B cell (primary cell): ENCODE data around the gene UACA. TPM values are rescaled to one million over a fixed set of nuclear protein-coding genes. Genes with fewer than 3 reads are reported as not detected.

Experiments used
- ATAC-seq: fragments of 200-7000 bp; cut with Tn5 transposase; one replicate; pipeline ENCODE4 v1.10.0; 2021; ENCODE audit warnings: low read depth, mild to moderate bottlenecking, moderate number of reproducible peaks, moderate library complexity
- CTCF ChIA-PET: fragments of 350-600 bp; sonication (Branson Sonifier 250); formaldehyde crosslinking; loops from one replicate; lab custom pipeline; 2021; ENCODE audit warnings: antibody characterized with exemption, inconsistent platforms; lab: Charles Lee
- POLR2A ChIA-PET: fragments of 350-600 bp; sonication (Branson Sonifier 250); formaldehyde crosslinking; loops from one replicate; lab custom pipeline; 2021; ENCODE audit warnings: antibody characterized with exemption; lab: Charles Lee
- DNase-seq: peaks from one replicate; pipeline ENCODE4 v3.0.0; 2013
- H2AFZ ChIP-seq: 2 replicates; pipeline ENCODE4 v1.6.1; 2012; ENCODE audit warnings: mild to moderate bottlenecking, low read depth, low read length; ENCODE audit not compliant: insufficient read depth, poor library complexity, severe bottlenecking
- H3K27ac ChIP-seq, 2 donors: 1 replicate in 1 of 2; 2 replicates in 1 of 2; pipeline ENCODE4 v1.5.1; 2012 to 2013; ENCODE audit warnings: low read length in 2 of 2, mild to moderate bottlenecking in 2 of 2, moderate library complexity in 1 of 2
- H3K27me3 ChIP-seq, 4 experiments: fragments of 200-600 bp in 1 of 4; sonication (generic) in 1 of 4; replicated peaks in 1 of 4; 1 replicate in 2 of 4; 2 replicates in 2 of 4; pipeline versions ENCODE4 v1.6.1 to v1.7.0; 2013 to 2016; ENCODE audit warnings: low read length in 3 of 4, mild to moderate bottlenecking in 2 of 4, mixed read lengths in 1 of 4, moderate library complexity in 1 of 4; ENCODE audit not compliant: insufficient read depth in 4 of 4, control insufficient read depth in 3 of 4; ENCODE audit errors: control extremely low read depth in 1 of 4
- H3K36me3 ChIP-seq, 2 experiments: replicated peaks in 1 of 2; 1 replicate in 1 of 2; 2 replicates in 1 of 2; pipeline versions ENCODE4 v1.6.1 to v1.7.1; 2013; ENCODE audit warnings: low read length in 1 of 2; ENCODE audit not compliant: insufficient read depth in 2 of 2, control insufficient read depth in 1 of 2; ENCODE audit errors: control extremely low read depth in 1 of 2, extremely low read depth in 1 of 2
- H3K4me1 ChIP-seq, 2 donors: fragments of 200-600 bp in 1 of 2; sonication (generic) in 1 of 2; 1 replicate in 1 of 2; 2 replicates in 1 of 2; pipeline versions ENCODE4 v1.5.1 to v1.6.1; 2013 to 2017; ENCODE audit warnings: low read length in 2 of 2; ENCODE audit not compliant: control insufficient read depth in 2 of 2, insufficient read depth in 2 of 2
- H3K4me2 ChIP-seq: replicated peaks from 2 replicates; pipeline ENCODE3; 2012; ENCODE audit warnings: mild to moderate bottlenecking, low read depth, low read length; ENCODE audit not compliant: poor library complexity, severe bottlenecking
- H3K4me3 ChIP-seq, 5 experiments: fragments of 200-600 bp in 1 of 5; sonication (generic) in 1 of 5; 1 replicate in 3 of 5; 2 replicates in 2 of 5; pipeline versions ENCODE4 v1.5.1 to v1.7.0; 2011 to 2016; ENCODE audit warnings: low read length in 4 of 5, mild to moderate bottlenecking in 4 of 5, low read depth in 2 of 5, control low read depth in 1 of 5, moderate library complexity in 1 of 5; ENCODE audit not compliant: insufficient read depth in 1 of 5; ENCODE audit errors: control extremely low read depth in 1 of 5, extremely low read depth in 1 of 5
- H3K79me2 ChIP-seq: fragments of 200-600 bp; sonication (generic); one replicate; pipeline ENCODE4 v1.6.0; 2016; ENCODE audit warnings: low read length; ENCODE audit not compliant: control insufficient read depth, insufficient read depth
- H3K9ac ChIP-seq: fragments of 200-600 bp; sonication (generic); 2 replicates; pipeline ENCODE4 v1.6.1; 2017; ENCODE audit warnings: mild to moderate bottlenecking, low read length, moderate library complexity
- H3K9me3 ChIP-seq, 3 donors: one replicate each; pipeline versions ENCODE4 v1.6.1 to v1.7.1; 2013; ENCODE audit warnings: low read length in 2 of 3; ENCODE audit not compliant: control insufficient read depth in 2 of 3, insufficient read depth in 1 of 3; ENCODE audit errors: control extremely low read depth in 1 of 3
- H4K20me1 ChIP-seq: 2 replicates; pipeline ENCODE4 v1.6.0; 2012; ENCODE audit warnings: mild to moderate bottlenecking, low read length; ENCODE audit not compliant: insufficient read depth, control insufficient read depth, poor library complexity, severe bottlenecking
- H3K27ac Mint-ChIP-seq: one replicate; pipeline ENCODE4 v1.8.0; 2021; ENCODE audit warnings: mixed read lengths
- H3K27me3 Mint-ChIP-seq: one replicate; pipeline ENCODE4 v1.8.0; 2021; ENCODE audit warnings: mixed read lengths
- H3K4me1 Mint-ChIP-seq: one replicate; pipeline ENCODE4 v1.8.0; 2021; ENCODE audit warnings: mixed read lengths
- H3K4me3 Mint-ChIP-seq: one replicate; pipeline ENCODE4 v1.8.0; 2021; ENCODE audit warnings: mixed read lengths
- H3K9me3 Mint-ChIP-seq: one replicate; pipeline ENCODE4 v1.8.0; 2022; ENCODE audit warnings: mixed read lengths; ENCODE audit not compliant: insufficient read depth
- EZH2 ChIP-seq: IDR thresholded peaks from 2 replicates; pipeline ENCODE4 v1.6.1; 2012; ENCODE audit warnings: borderline replicate concordance, low read depth, mild to moderate bottlenecking, moderate library complexity, low read length; ENCODE audit not compliant: insufficient read depth, poor library complexity, severe bottlenecking
- WGBS: methylation state at CpG from one replicate; pipeline ENCODE4 v1.1.5; 2013; ENCODE audit warnings: missing lambda C conversion rate; ENCODE audit not compliant: insufficient coverage; 5-methylcytosine and 5-hydroxymethylcytosine counted together
- intact Hi-C: fragments of 100-400 bp; cut with micrococcal nuclease; formaldehyde crosslinking; loops from one replicate; pipeline ENCODE4 v1.10.0; 2022
- polyA plus RNA-seq: library from polyadenylated mRNA; depleted of rRNA; stranded (reverse); fragments of >200 nt; gene quantifications from 2 replicates; pipeline ENCODE4 v1.2.3, GENCODE V29; 2012
- total RNA-seq, 2 donors: library from RNA; stranded (reverse); fragments of 120-200 nt in 1 of 2; gene quantifications; 1 replicate in 1 of 2; 2 replicates in 1 of 2; pipeline versions ENCODE4 v1.2.3 to v1.2.4, GENCODE V29; 2013 to 2022
- TF ChIP-seq, protein P1 (sequence below): fragments of 200-600 bp; IDR thresholded peaks from one replicate; pipeline ENCODE4 v1.8.0; 2022; ENCODE audit warnings: antibody characterized with exemption, mild to moderate bottlenecking

The UACA gene
- total and polyA plus RNA-seq, 2 donors (not counting 1 experiment from before 2014, with no cell fraction given), result 2.7 to 3.3 TPM

GRCh38 chr15:70812827-70813364 lies 49.5 kb upstream of the UACA start:
- Histone ChIP-seq H3K9ac (no peak overlapping the region), H3K4me3 (no peak overlapping the region), H3K27ac (no peak overlapping the region), H3K79me2 (no peaks in the 10 kb centered on the region), H3K9me3 (no peaks in the 10 kb centered on the region), H3K4me1 (peaks cover 0 to 3% of the 10 kb centered on the region in 2 donors), H4K20me1 (no peaks in the 10 kb centered on the region), H3K4me2 (no peak overlapping the region), H3K36me3 (no peaks in the 10 kb centered on the region), H3K27me3 (peaks cover 0 to 4% (median 2%) of the 10 kb centered on the region in 4 experiments), H2AFZ (no peak overlapping the region)
- ATAC-seq (no peak), DNase-seq (no peak)
- 100% methylated on average over 2 of the region's 4 CpGs for WGBS
- intact Hi-C loops, result loop anchor here (5.0 kb wide), 1 partner anchor 136 kb away; no protein-coding TSS in a partner anchor
- CTCF ChIA-PET, result interaction anchor here (0.6 to 5.0 kb wide), 8 partner anchors 13 to 1754 kb away, joined by 3 to 58 read pairs (median 4); no protein-coding TSS in a partner anchor
- H3K4me3 Mint-ChIP-seq, result no peak overlapping the region
- no peaks in the 10 kb centered on the region for H3K9me3 Mint-ChIP-seq
- POLR2A ChIA-PET, result no interaction called here
- peaks cover 8% of the 10 kb centered on the region for H3K27me3 Mint-ChIP-seq
- no peak overlapping the region for H3K27ac Mint-ChIP-seq
- no peak for TF ChIP-seq EZH2
- TF ChIP-seq, protein P1, sequence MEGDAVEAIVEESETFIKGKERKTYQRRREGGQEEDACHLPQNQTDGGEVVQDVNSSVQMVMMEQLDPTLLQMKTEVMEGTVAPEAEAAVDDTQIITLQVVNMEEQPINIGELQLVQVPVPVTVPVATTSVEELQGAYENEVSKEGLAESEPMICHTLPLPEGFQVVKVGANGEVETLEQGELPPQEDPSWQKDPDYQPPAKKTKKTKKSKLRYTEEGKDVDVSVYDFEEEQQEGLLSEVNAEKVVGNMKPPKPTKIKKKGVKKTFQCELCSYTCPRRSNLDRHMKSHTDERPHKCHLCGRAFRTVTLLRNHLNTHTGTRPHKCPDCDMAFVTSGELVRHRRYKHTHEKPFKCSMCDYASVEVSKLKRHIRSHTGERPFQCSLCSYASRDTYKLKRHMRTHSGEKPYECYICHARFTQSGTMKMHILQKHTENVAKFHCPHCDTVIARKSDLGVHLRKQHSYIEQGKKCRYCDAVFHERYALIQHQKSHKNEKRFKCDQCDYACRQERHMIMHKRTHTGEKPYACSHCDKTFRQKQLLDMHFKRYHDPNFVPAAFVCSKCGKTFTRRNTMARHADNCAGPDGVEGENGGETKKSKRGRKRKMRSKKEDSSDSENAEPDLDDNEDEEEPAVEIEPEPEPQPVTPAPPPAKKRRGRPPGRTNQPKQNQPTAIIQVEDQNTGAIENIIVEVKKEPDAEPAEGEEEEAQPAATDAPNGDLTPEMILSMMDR, result no peak
- peaks cover 3% of the 10 kb centered on the region for H3K4me1 Mint-ChIP-seq

GRCh38 chr15:70810916-70811578 lies 47.7 kb upstream of the UACA start:
- Histone ChIP-seq H3K36me3 (no peaks in the 10 kb centered on the region), H2AFZ (no peak overlapping the region), H3K9me3 (no peaks in the 10 kb centered on the region), H4K20me1 (no peaks in the 10 kb centered on the region), H3K27me3 (peaks cover 0 to 4% (median 2%) of the 10 kb centered on the region in 4 experiments), H3K9ac (no peak overlapping the region), H3K79me2 (no peaks in the 10 kb centered on the region), H3K27ac (no peak overlapping the region), H3K4me1 (peaks cover 0 to 7% of the 10 kb centered on the region in 2 donors), H3K4me2 (no peak overlapping the region), H3K4me3 (no peak overlapping the region)
- Mint-ChIP-seq H3K4me3 (no peak overlapping the region), H3K4me1 (peaks cover 12% of the 10 kb centered on the region), H3K9me3 (no peaks in the 10 kb centered on the region), H3K27me3 (peaks cover 8% of the 10 kb centered on the region), H3K27ac (no peak overlapping the region)
- ChIA-PET CTCF (interaction anchor here (0.6 to 5.0 kb wide), 14 partner anchors 10 to 1333 kb away, joined by 3 to 58 read pairs (median 3); no protein-coding TSS in a partner anchor), POLR2A (no interaction called here)
- TF ChIP-seq EZH2, result no peak
- TF ChIP-seq, protein P1, result no peak
- WGBS, result 79% methylated on average over 7 of the region's 9 CpGs
- DNase-seq, result no peak
- intact Hi-C loops, result loop anchor here (5.0 kb wide), 1 partner anchor 134 kb away; no protein-coding TSS in a partner anchor
- no peak for ATAC-seq
